Activated T-helper 1 cell treated with Interleukin-2 at 50 U/mL for 16 hours (primary cell): ENCODE data around the gene ABI3BP.

Source experiments
- DNase-seq: peaks from one replicate; pipeline ENCODE4 v3.0.0-alpha.2; 2020; ENCODE audit warnings: low read depth

ABI3BP gene

GRCh38 chr3:100984308-100984707 is 8.9 kb downstream of the ABI3BP start:
- DNase-seq: no peak

- no peak for DNase-seq
Measured at GRCh38 chr3:100982710-100983109, 10.5 kb downstream of the ABI3BP start.

GRCh38 chr3:100981164-100981911 is 11.9 kb downstream of the ABI3BP start:
- DNase-seq: no peak

GRCh38 chr3:100978011-100978659 is 15.1 kb downstream of the ABI3BP start:
- no peak for DNase-seq

- DNase-seq: no peak
Measured at GRCh38 chr3:100976611-100977010, 16.6 kb downstream of the ABI3BP start.

- no peak for DNase-seq
Measured at GRCh38 chr3:100975714-100976113, 17.5 kb downstream of the ABI3BP start.

GRCh38 chr3:100973594-100973993 is 19.6 kb downstream of the ABI3BP start:
- no peak for DNase-seq

- no peak for DNase-seq
Measured at GRCh38 chr3:100972867-100973266, 20.4 kb downstream of the ABI3BP start.

- DNase-seq: no peak
Measured at GRCh38 chr3:100972301-100972844, 20.8 kb downstream of the ABI3BP start.

- DNase-seq: no peak
Measured at GRCh38 chr3:100971798-100972197, 21.4 kb downstream of the ABI3BP start.

GRCh38 chr3:100970477-100970990 is 22.7 kb downstream of the ABI3BP start:
- DNase-seq: no peak

- DNase-seq: no peak
Measured at GRCh38 chr3:100968932-100969906, 24.0 kb downstream of the ABI3BP start.

- DNase-seq: no peak
Measured at GRCh38 chr3:100966807-100967206, 26.4 kb downstream of the ABI3BP start.

- no peak for DNase-seq
Measured at GRCh38 chr3:100966049-100966491, 27.2 kb downstream of the ABI3BP start.

GRCh38 chr3:100963041-100963440 is 30.2 kb downstream of the ABI3BP start:
- no peak for DNase-seq

GRCh38 chr3:100957261-100957986 is 35.8 kb downstream of the ABI3BP start:
- DNase-seq: no peak

GRCh38 chr3:100956276-100956675 is 36.9 kb downstream of the ABI3BP start:
- DNase-seq: no peak

GRCh38 chr3:100954990-100955389 is 38.2 kb downstream of the ABI3BP start:
- DNase-seq: no peak

GRCh38 chr3:100954199-100954935 is 38.9 kb downstream of the ABI3BP start:
- no peak for DNase-seq

- DNase-seq: no peak
Measured at GRCh38 chr3:100953103-100953502, 40.1 kb downstream of the ABI3BP start.

GRCh38 chr3:100947119-100947518 is 46.1 kb downstream of the ABI3BP start:
- no peak for DNase-seq
